Karpas-422 (cell line): ENCODE data around the gene LIX1L. TPM values are rescaled to one million over a fixed set of nuclear protein-coding genes. Genes with fewer than 3 reads are reported as not detected.
A peak's percentile ranks its signal among the peaks of the same experiment; 100 is the strongest.

ENCODE experiments used
- DNase-seq: peaks from one replicate; pipeline ENCODE4 v3.0.0-alpha.2; 2015
- H2AFZ ChIP-seq: fragments of 200-600 bp; sonication (generic); 2 replicates; pipeline ENCODE4 v1.6.1; 2014; ENCODE audit warnings: antibody characterized with exemption, low read length, mixed read lengths
- H3K27ac ChIP-seq: fragments of 200-600 bp; sonication (generic); 2 replicates; pipeline ENCODE4 v1.5.1; 2014; ENCODE audit warnings: mild to moderate bottlenecking, low read length, moderate library complexity
- H3K27me3 ChIP-seq: fragments of 200-600 bp; sonication (generic); 2 replicates; pipeline ENCODE4 v1.6.1; 2014; ENCODE audit warnings: low read length, mixed read lengths
- H3K36me3 ChIP-seq: fragments of 200-600 bp; sonication (generic); 2 replicates; pipeline ENCODE4 v1.6.1; 2014; ENCODE audit warnings: low read length, mixed read lengths; ENCODE audit not compliant: insufficient read depth
- H3K4me1 ChIP-seq: fragments of 200-600 bp; sonication (generic); 2 replicates; pipeline ENCODE4 v1.6.1; 2014; ENCODE audit warnings: mild to moderate bottlenecking, low read length, mixed read lengths
- H3K4me2 ChIP-seq: fragments of 200-600 bp; sonication (generic); 2 replicates; pipeline ENCODE4 v1.6.1; 2014; ENCODE audit warnings: low read length, low read depth, mild to moderate bottlenecking; ENCODE audit not compliant: poor library complexity, severe bottlenecking
- H3K4me3 ChIP-seq: fragments of 200-600 bp; sonication (generic); 2 replicates; pipeline ENCODE4 v1.5.1; 2014; ENCODE audit warnings: mild to moderate bottlenecking, antibody characterized with exemption, low read length, mixed read lengths
- H3K79me2 ChIP-seq: fragments of 200-600 bp; sonication (generic); 2 replicates; pipeline ENCODE4 v1.6.1; 2014; ENCODE audit warnings: mild to moderate bottlenecking, low read length, mixed read lengths
- H3K9ac ChIP-seq: fragments of 200-600 bp; sonication (generic); 2 replicates; pipeline ENCODE4 v1.6.0; 2014; ENCODE audit warnings: low read length
- H3K9me2 ChIP-seq: fragments of 200-600 bp; sonication (generic), shearing (Covaris generic); replicated peaks from 2 replicates; pipeline ENCODE4 v1.6.0; 2014; ENCODE audit warnings: mild to moderate bottlenecking, low read length, moderate library complexity; ENCODE audit not compliant: insufficient read depth
- H3K9me3 ChIP-seq: fragments of 300-700, 200-600 bp; sonication (generic); 2 replicates; pipeline ENCODE4 v1.6.1; 2014; ENCODE audit warnings: low read length, mixed read lengths
- H4K20me1 ChIP-seq: fragments of 200-600 bp; sonication (generic); 2 replicates; pipeline ENCODE4 v1.6.1; 2014; ENCODE audit warnings: mild to moderate bottlenecking, antibody characterized with exemption, low read length, low read depth; ENCODE audit not compliant: insufficient read depth
- total RNA-seq: library from RNA; depleted of rRNA; stranded (reverse); fragments of >200 nt; shearing (Covaris generic); gene quantifications from 2 replicates; pipeline ENCODE4 v1.2.3, GENCODE V29; 2014; ENCODE audit warnings: low replicate concordance

The LIX1L gene
- total RNA-seq, 1 experiment from 2014 or later: 49.4 TPM

- H2AFZ ChIP-seq: no peak overlapping the region
- no peaks in the 10 kb centered on the region for H3K9me2 ChIP-seq
- H3K4me3 ChIP-seq: no peak overlapping the region
- no peaks in the 10 kb centered on the region for H3K9me3 ChIP-seq
- no peak overlapping the region for H3K9ac ChIP-seq
- no peaks in the 10 kb centered on the region for H3K36me3 ChIP-seq
- H3K4me1 ChIP-seq: peaks cover 42% of the 10 kb centered on the region
- H3K27ac ChIP-seq: no peak overlapping the region
- no peak for DNase-seq
- H3K27me3 ChIP-seq: no peaks in the 10 kb centered on the region
- H4K20me1 ChIP-seq: no peaks in the 10 kb centered on the region
- no peaks in the 10 kb centered on the region for H3K79me2 ChIP-seq
- no peak overlapping the region for H3K4me2 ChIP-seq
These were observed 24.4 kb upstream of the LIX1L start for GRCh38 chr1:145982010-145982723.

GRCh38 chr1:145980457-145980994 lies 22.7 kb upstream of the LIX1L start:
- H3K4me1 ChIP-seq: peaks cover 45% of the 10 kb centered on the region
- H3K36me3 ChIP-seq: no peaks in the 10 kb centered on the region
- H3K4me2 ChIP-seq: peak overlapping the region; percentile 68
- H3K9me2 ChIP-seq: no peaks in the 10 kb centered on the region
- no peaks in the 10 kb centered on the region for H3K9me3 ChIP-seq
- no peak overlapping the region for H2AFZ ChIP-seq
- H3K9ac ChIP-seq: peak overlapping the region; percentile 66
- H3K4me3 ChIP-seq: 0 out of 2 replicates have a peak overlapping the region, but pooled peaks have one; percentile 34
- DNase-seq: no peak
- no peaks in the 10 kb centered on the region for H4K20me1 ChIP-seq
- H3K27ac ChIP-seq: peak overlapping the region; percentile 95
- H3K27me3 ChIP-seq: no peaks in the 10 kb centered on the region
- H3K79me2 ChIP-seq: no peaks in the 10 kb centered on the region

GRCh38 chr1:145979746-145980456 lies 22.1 kb upstream of the LIX1L start:
- no peaks in the 10 kb centered on the region for H3K9me3 ChIP-seq
- peak overlapping the region; percentile 68 for H3K4me2 ChIP-seq
- no peaks in the 10 kb centered on the region for H3K27me3 ChIP-seq
- peaks cover 45% of the 10 kb centered on the region for H3K4me1 ChIP-seq
- no peaks in the 10 kb centered on the region for H4K20me1 ChIP-seq
- H3K36me3 ChIP-seq: no peaks in the 10 kb centered on the region
- DNase-seq: peak; percentile 82
- H3K79me2 ChIP-seq: no peaks in the 10 kb centered on the region
- H3K9me2 ChIP-seq: no peaks in the 10 kb centered on the region
- H3K4me3 ChIP-seq: peak overlapping the region; percentile 34; the same call in 1 of the 2 replicates
- no peak overlapping the region for H2AFZ ChIP-seq
- H3K9ac ChIP-seq: peak overlapping the region; percentile 66
- H3K27ac ChIP-seq: peak overlapping the region; percentile 95

GRCh38 chr1:145978854-145979745 lies 21.3 kb upstream of the LIX1L start:
- DNase-seq: peak; percentile 99
- peaks cover 45% of the 10 kb centered on the region for H3K4me1 ChIP-seq
- peak overlapping the region; percentile 17; the same call in 1 of the 2 replicates for H2AFZ ChIP-seq
- H3K36me3 ChIP-seq: no peaks in the 10 kb centered on the region
- peak overlapping the region; percentile 36; the same call in 1 of the 2 replicates for H3K4me3 ChIP-seq
- no peaks in the 10 kb centered on the region for H3K27me3 ChIP-seq
- H3K4me2 ChIP-seq: peak overlapping the region; percentile 68
- no peaks in the 10 kb centered on the region for H3K9me3 ChIP-seq
- no peaks in the 10 kb centered on the region for H3K9me2 ChIP-seq
- H3K79me2 ChIP-seq: no peaks in the 10 kb centered on the region
- H3K27ac ChIP-seq: peak overlapping the region; percentile 95
- peak overlapping the region; percentile 66 for H3K9ac ChIP-seq
- H4K20me1 ChIP-seq: no peaks in the 10 kb centered on the region

GRCh38 chr1:145978471-145978853 lies 20.6 kb upstream of the LIX1L start:
- no peaks in the 10 kb centered on the region for H3K79me2 ChIP-seq
- peak overlapping the region; percentile 36; the same call in 1 of the 2 replicates for H3K4me3 ChIP-seq
- no peaks in the 10 kb centered on the region for H3K9me3 ChIP-seq
- no peaks in the 10 kb centered on the region for H4K20me1 ChIP-seq
- no peaks in the 10 kb centered on the region for H3K9me2 ChIP-seq
- peak overlapping the region; percentile 66 for H3K9ac ChIP-seq
- peak; percentile 48 for DNase-seq
- H2AFZ ChIP-seq: no peak overlapping the region
- peaks cover 45% of the 10 kb centered on the region for H3K4me1 ChIP-seq
- no peaks in the 10 kb centered on the region for H3K27me3 ChIP-seq
- peak overlapping the region; percentile 95 for H3K27ac ChIP-seq
- H3K4me2 ChIP-seq: peak overlapping the region; percentile 64
- no peaks in the 10 kb centered on the region for H3K36me3 ChIP-seq

GRCh38 chr1:145977486-145978470 lies 20.0 kb upstream of the LIX1L start:
- H3K4me3 ChIP-seq: no peak overlapping the region; the same call in 1 of the 2 replicates
- H2AFZ ChIP-seq: 0 out of 2 replicates have a peak overlapping the region, but pooled peaks have one; percentile 46
- no peaks in the 10 kb centered on the region for H3K27me3 ChIP-seq
- H3K36me3 ChIP-seq: no peaks in the 10 kb centered on the region
- peaks cover 40% of the 10 kb centered on the region for H3K4me1 ChIP-seq
- peak overlapping the region; percentile 66 for H3K9ac ChIP-seq
- no peaks in the 10 kb centered on the region for H3K9me2 ChIP-seq
- DNase-seq: peak; percentile 94
- H4K20me1 ChIP-seq: no peaks in the 10 kb centered on the region
- H3K79me2 ChIP-seq: peaks cover 4% of the 10 kb centered on the region; the same call in 1 of the 2 replicates
- H3K4me2 ChIP-seq: peak overlapping the region; percentile 64
- peak overlapping the region; percentile 95 for H3K27ac ChIP-seq
- no peaks in the 10 kb centered on the region for H3K9me3 ChIP-seq

GRCh38 chr1:145977016-145977415 lies 19.2 kb upstream of the LIX1L start:
- Histone ChIP-seq H3K36me3 (no peaks in the 10 kb centered on the region), H3K9me2 (no peaks in the 10 kb centered on the region), H3K9ac (peak overlapping the region; percentile 50), H3K4me1 (peaks cover 39% of the 10 kb centered on the region), H3K9me3 (no peaks in the 10 kb centered on the region), H3K79me2 (peaks cover 8% of the 10 kb centered on the region; the same call in 1 of the 2 replicates), H2AFZ (0 out of 2 replicates have a peak overlapping the region, but pooled peaks have one; percentile 46), H3K4me3 (no peak overlapping the region; the same call in 1 of the 2 replicates), H3K27me3 (no peaks in the 10 kb centered on the region), H3K27ac (peak overlapping the region; percentile 44; the same call in 1 of the 2 replicates), H3K4me2 (peak overlapping the region; percentile 64), H4K20me1 (no peaks in the 10 kb centered on the region)
- no peak for DNase-seq
